Natural killer cell treated with Interleukin-12 subunit alpha and Interleukin-12 subunit beta and Interleukin-15 and Interleukin-18, amount 100 ng/mL, for 72 hours (primary cell): ENCODE measurements around the gene STAB1. TPM values are rescaled to one million over a fixed set of nuclear protein-coding genes. Genes with fewer than 3 reads are reported as not detected.

Source experiments
- ATAC-seq, 2 donors: fragments of 150-1000 bp; cut with Tn5 transposase in 1 of 2; sonication (Bioruptor Pico), chemical (Tn5 transposase) in 1 of 2; 2 replicates each; pipeline ENCODE4 v1.10.0; 2021
- DNase-seq: peaks from one replicate; pipeline ENCODE4 v3.0.0; 2022; ENCODE audit warnings: low spot score
- H3K27ac Mint-ChIP-seq, 2 donors: 1 replicate in 1 of 2; 2 replicates in 1 of 2; pipeline ENCODE4 v1.8.0; 2022; ENCODE audit warnings: mixed read lengths in 2 of 2, mild to moderate bottlenecking in 1 of 2, moderate library complexity in 1 of 2
- H3K27me3 Mint-ChIP-seq, 2 donors: 1 replicate in 1 of 2; 2 replicates in 1 of 2; pipeline ENCODE4 v1.8.0; 2022; ENCODE audit warnings: mixed read lengths in 2 of 2
- H3K36me3 Mint-ChIP-seq: one replicate; pipeline ENCODE4 v1.8.0; 2022; ENCODE audit warnings: mixed read lengths
- H3K4me1 Mint-ChIP-seq, 2 donors: 1 replicate in 1 of 2; 2 replicates in 1 of 2; pipeline ENCODE4 v1.8.0; 2022; ENCODE audit warnings: low read depth in 2 of 2, mixed read lengths in 2 of 2, mild to moderate bottlenecking in 1 of 2
- H3K4me3 Mint-ChIP-seq: one replicate; pipeline ENCODE4 v1.8.0; 2022; ENCODE audit warnings: mixed read lengths
- H3K9me3 Mint-ChIP-seq: 2 replicates; pipeline ENCODE4 v1.8.0; 2022; ENCODE audit warnings: mixed read lengths
- total RNA-seq, 2 donors: library from RNA; stranded (reverse); gene quantifications; one replicate each; pipeline ENCODE4 v1.2.3, GENCODE V29; 2022

The STAB1 gene
- total RNA-seq, 2 donors from 2014 or later: 0.57 to 0.92 TPM

GRCh38 chr3:52471371-52472238 lies 23.5 kb upstream of the STAB1 start:
- no peaks in the 10 kb centered on the region for H3K9me3 Mint-ChIP-seq
- H3K27me3 Mint-ChIP-seq: no peaks in the 10 kb centered on the region
- ATAC-seq: peak; percentile 36 to 48
- H3K4me3 Mint-ChIP-seq: no peak overlapping the region
- no peaks in the 10 kb centered on the region for H3K36me3 Mint-ChIP-seq
- DNase-seq: no peak
- no peak overlapping the region for H3K27ac Mint-ChIP-seq
- peaks cover 0 to 8% of the 10 kb centered on the region in 2 donors for H3K4me1 Mint-ChIP-seq

DNA sequence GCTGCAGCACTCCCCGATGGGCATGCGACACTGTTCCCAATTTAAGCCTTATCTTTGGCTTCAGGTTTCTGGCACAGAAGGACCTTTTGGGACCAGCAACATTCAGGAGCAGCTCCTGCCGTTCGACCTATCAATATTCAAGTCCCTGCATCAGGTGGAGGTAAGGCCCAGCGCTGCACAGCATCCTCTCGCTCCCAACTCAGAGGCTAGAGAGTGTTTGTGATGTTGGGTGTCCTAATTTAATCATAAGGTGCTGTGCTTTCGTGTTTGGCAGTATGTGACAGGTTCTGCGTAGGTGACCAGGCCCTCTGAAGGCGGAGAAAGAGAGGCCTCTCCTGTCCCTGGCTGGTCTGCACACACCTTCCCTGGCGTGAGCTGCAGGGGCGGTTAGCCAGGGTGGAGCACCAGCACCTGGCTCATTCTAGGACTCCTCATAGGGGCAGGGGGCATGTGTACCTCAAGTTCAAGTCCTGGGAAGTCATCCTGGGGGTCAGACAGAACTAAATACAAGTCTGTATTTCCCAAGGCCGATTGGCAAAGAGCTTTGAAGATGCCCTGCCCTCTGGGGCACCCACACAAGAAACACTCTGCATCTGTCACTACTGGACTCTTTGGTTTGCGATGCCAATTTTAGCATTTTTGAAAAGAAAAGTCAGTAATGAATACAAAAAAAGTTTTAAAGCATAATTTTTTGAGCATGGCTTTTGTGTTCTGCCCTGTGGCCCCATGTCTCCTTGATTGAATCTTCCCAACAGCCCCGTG lies 22.7 kb upstream of the STAB1 start:
- Mint-ChIP-seq H3K27ac (no peak overlapping the region), H3K27me3 (no peaks in the 10 kb centered on the region)
- no peak for ATAC-seq

DNA sequence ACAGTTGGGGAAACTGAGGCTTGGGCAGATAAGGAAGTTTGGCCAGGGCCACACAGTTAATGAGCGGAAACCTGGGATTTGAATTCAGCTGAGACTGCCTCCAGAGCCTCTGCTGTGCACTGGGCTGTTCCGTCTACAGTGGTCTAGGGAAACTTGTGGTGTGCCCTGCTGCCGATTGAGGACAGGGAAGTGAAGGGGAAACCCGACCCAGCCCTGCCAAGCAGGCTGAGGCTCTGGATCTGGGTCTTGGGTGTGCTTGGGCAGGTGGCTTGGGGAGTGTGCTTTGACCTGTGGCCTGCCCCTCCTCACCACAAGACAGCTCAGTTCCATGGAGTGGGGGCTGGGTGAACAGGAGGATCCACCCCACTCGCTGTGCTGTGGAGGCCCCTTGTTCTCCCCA lies 22.1 kb upstream of the STAB1 start:
- Mint-ChIP-seq H3K4me1 (peaks cover 0 to 8% of the 10 kb centered on the region in 2 donors), H3K4me3 (no peak overlapping the region), H3K27me3 (no peaks in the 10 kb centered on the region), H3K9me3 (no peaks in the 10 kb centered on the region), H3K36me3 (no peaks in the 10 kb centered on the region), H3K27ac (no peak overlapping the region)
- DNase-seq (no peak), ATAC-seq (no peak)

More for the DNA sequence above, 22.7 kb upstream of the STAB1 start:
- peaks cover 0 to 8% of the 10 kb centered on the region in 2 donors for H3K4me1 Mint-ChIP-seq
- H3K36me3 Mint-ChIP-seq: no peaks in the 10 kb centered on the region
- no peak for DNase-seq
- no peak overlapping the region for H3K4me3 Mint-ChIP-seq
- H3K9me3 Mint-ChIP-seq: no peaks in the 10 kb centered on the region

GRCh38 chr3:52477076-52477795 lies 17.9 kb upstream of the STAB1 start:
- Mint-ChIP-seq H3K27me3 (no peaks in the 10 kb centered on the region), H3K4me1 (peaks cover 0 to 1% of the 10 kb centered on the region in 2 donors), H3K9me3 (no peaks in the 10 kb centered on the region), H3K4me3 (no peak overlapping the region), H3K27ac (no peak overlapping the region), H3K36me3 (no peaks in the 10 kb centered on the region)
- ATAC-seq (no peak), DNase-seq (no peak)

DNA sequence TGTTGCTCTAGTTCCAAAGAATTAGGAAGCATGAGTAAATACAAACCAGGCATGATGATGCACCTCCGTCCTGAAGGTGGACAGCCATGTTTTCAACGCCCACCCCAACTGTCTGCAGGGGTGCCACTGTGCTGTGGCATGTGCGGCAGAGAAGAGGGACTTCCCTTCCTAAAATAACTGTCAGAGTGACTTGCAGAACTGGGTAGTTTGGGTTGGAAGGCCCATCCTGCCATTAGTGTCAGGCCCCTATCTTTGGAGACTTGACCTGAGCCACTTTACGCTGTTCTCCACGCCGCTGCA lies 17.4 kb upstream of the STAB1 start:
- no peaks in the 10 kb centered on the region for H3K36me3 Mint-ChIP-seq
- H3K27me3 Mint-ChIP-seq: no peaks in the 10 kb centered on the region

DNA sequence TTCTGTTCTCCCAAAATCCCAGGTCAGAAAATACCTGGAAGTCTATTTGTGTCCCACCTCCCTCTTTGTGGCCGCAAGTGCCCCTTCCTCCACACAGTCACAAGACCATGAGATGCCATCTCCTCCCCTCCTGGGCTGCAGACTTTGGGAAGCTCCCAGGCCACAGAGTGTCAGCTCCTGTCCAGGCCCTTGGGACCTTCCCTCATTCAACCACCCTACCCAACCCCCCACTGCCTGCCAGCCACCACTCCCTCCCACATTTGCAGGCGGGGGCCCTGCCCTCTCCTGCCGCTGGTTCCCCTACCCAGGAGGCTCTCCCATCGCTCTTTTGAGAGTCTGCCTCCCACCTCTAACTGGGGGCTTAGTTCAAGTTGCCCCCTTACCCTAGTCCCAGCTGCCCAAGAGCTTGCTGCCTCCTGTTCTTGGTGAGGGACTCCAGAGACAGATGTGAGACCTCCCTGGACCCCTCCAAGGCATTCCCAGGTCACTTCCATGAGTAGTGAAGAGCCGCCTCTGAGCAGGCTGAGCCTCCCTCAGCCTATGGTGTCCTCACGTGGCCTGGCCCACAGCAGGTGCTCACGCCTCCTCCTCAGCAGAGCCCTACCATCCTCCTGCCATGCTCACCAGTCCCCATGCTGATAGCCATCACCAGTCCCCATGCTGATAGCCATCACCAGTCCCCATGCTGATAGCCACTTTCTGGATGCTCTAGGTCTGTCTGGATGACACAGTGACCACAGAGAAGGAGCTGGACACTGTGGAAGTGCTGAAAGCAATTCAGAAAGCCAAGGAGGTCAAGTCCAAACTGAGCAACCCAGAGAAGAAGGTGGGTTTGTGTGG lies 15.9 kb upstream of the STAB1 start:
- H3K27me3 Mint-ChIP-seq: no peaks in the 10 kb centered on the region
- no peaks in the 10 kb centered on the region for H3K9me3 Mint-ChIP-seq
- DNase-seq: no peak
- H3K4me3 Mint-ChIP-seq: no peak overlapping the region
- peak overlapping the region in 1 of 2 donors; percentile 50 for H3K27ac Mint-ChIP-seq
- no peaks in the 10 kb centered on the region for H3K4me1 Mint-ChIP-seq
- ATAC-seq: peak in 1 of 2 donors; percentile 33
- H3K36me3 Mint-ChIP-seq: no peaks in the 10 kb centered on the region

More for the DNA sequence above, 17.4 kb upstream of the STAB1 start:
- Mint-ChIP-seq H3K4me3 (no peak overlapping the region), H3K4me1 (no peaks in the 10 kb centered on the region), H3K27ac (no peak overlapping the region), H3K9me3 (no peaks in the 10 kb centered on the region)
- ATAC-seq (no peak), DNase-seq (no peak)

GRCh38 chr3:52479877-52480575 lies 15.1 kb upstream of the STAB1 start:
- Mint-ChIP-seq H3K4me3 (no peak overlapping the region), H3K9me3 (no peaks in the 10 kb centered on the region), H3K27ac (no peak overlapping the region), H3K4me1 (no peaks in the 10 kb centered on the region), H3K36me3 (no peaks in the 10 kb centered on the region), H3K27me3 (no peaks in the 10 kb centered on the region)
- DNase-seq: no peak
- peak in 1 of 2 donors; percentile 25 for ATAC-seq

DNA sequence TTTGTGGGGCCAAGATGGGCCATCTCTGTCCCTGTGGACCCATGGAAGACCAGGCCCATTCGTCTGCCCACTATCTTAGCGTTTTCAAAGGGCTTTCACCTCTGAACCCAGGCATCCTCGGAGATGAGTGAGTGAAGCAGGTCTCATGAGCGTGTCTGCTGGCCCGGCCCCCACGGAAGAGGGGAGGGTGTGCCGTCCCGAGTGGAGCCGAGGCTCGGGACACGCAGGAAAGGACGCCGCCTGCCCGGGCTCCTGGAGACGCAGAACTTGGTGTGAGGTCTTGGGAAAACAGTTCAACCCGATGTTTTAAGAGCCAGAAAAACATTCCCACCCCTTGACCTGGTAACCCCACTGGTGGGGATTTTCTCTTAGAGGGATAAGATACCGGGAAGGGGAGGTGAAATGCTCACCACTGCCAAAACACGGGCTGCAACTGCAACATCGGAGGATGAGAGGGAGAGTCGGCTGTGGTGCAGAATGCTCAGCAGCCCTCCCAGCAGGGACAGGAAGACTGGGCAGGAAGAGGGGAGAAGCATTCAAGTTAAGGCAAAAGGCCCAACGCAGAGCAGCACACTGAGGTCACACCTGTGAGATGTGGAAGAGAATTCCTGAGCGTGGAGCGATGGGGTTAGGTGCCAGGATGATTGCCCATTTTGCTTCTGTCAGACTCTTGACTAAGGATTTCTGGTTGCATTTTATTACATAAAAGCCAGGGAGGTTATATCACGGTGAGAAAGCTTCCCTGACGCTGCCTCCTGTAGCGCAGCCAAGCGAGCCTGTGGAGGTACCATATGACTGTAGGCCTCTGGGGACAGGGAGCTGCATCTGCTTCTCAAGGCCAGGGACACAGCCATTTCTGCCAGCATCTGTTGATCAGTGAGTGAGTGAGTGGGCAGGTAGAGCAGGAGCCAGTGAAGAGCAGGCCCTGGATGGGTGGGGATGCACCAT lies 14.1 kb upstream of the STAB1 start:
- Mint-ChIP-seq H3K9me3 (no peaks in the 10 kb centered on the region), H3K27me3 (no peaks in the 10 kb centered on the region), H3K4me3 (no peak overlapping the region), H3K27ac (no peak overlapping the region), H3K4me1 (peaks cover 0 to 4% of the 10 kb centered on the region in 2 donors), H3K36me3 (no peaks in the 10 kb centered on the region)
- ATAC-seq: no peak
- DNase-seq: no peak

- H3K9me3 Mint-ChIP-seq: no peaks in the 10 kb centered on the region
- DNase-seq (no peak), ATAC-seq (no peak)
- no peak overlapping the region for H3K27ac Mint-ChIP-seq
- no peaks in the 10 kb centered on the region for H3K27me3 Mint-ChIP-seq
- no peak overlapping the region for H3K4me3 Mint-ChIP-seq
- H3K4me1 Mint-ChIP-seq: peaks cover 0 to 4% of the 10 kb centered on the region in 2 donors
- no peaks in the 10 kb centered on the region for H3K36me3 Mint-ChIP-seq
Measured at GRCh38 chr3:52481819-52482521, 13.2 kb upstream of the STAB1 start.

- H3K27ac Mint-ChIP-seq: no peak overlapping the region
- H3K27me3 Mint-ChIP-seq: no peaks in the 10 kb centered on the region
- H3K4me1 Mint-ChIP-seq: peaks cover 0 to 4% of the 10 kb centered on the region in 2 donors
- DNase-seq (no peak), ATAC-seq (no peak)
- H3K36me3 Mint-ChIP-seq: no peaks in the 10 kb centered on the region
- no peaks in the 10 kb centered on the region for H3K9me3 Mint-ChIP-seq
- no peak overlapping the region for H3K4me3 Mint-ChIP-seq
Measured at GRCh38 chr3:52483081-52483480, 12.1 kb upstream of the STAB1 start.

DNA sequence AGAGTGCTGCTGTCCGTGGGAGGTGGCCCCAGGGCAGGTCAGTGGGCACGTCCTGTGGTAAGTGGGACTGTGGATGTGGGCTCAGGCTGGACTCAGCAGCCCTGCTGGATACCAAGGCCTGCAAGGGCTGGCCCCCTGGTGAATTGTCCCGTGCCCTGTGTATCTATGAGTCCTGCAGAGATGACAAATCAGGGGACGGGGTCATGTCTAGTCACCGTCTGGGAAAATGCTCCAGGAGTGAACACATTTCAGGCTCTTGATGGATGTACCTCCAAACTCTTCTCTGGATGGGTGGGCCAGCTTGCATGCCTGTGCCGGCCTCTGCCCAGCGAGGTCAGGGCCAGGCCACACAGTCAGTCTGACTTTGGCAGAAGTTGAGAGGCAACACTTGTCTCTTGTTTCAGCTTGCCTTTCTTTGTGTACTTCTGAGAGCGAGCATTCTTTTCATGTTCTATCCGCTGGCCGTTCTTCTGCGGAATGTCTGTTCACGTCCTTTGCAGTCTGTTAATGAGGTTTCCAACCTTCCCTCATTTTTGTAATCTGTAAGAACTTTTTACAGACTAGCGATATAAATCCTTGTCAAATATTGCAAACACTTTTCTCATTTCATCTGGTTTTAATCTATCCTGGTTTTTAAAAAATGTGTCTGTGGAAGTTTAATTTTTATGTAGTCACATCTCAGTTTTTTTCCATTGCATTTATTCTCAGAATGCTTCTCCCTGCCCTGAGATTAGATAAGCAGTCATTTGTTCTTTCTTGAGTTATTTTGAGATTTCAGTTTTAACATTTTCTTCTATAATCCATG lies 11.4 kb upstream of the STAB1 start:
- H3K4me3 Mint-ChIP-seq: no peak overlapping the region
- DNase-seq: no peak
- H3K36me3 Mint-ChIP-seq: no peaks in the 10 kb centered on the region
- H3K4me1 Mint-ChIP-seq: peaks cover 0 to 4% of the 10 kb centered on the region in 2 donors
- H3K27ac Mint-ChIP-seq: no peak overlapping the region
- H3K9me3 Mint-ChIP-seq: no peaks in the 10 kb centered on the region
- no peak for ATAC-seq
- no peaks in the 10 kb centered on the region for H3K27me3 Mint-ChIP-seq
